ENCODE measurements around the gene CDH15.
A peak's percentile ranks its signal among the peaks of the same experiment; 100 is the strongest.

CDH15 gene

DNA sequence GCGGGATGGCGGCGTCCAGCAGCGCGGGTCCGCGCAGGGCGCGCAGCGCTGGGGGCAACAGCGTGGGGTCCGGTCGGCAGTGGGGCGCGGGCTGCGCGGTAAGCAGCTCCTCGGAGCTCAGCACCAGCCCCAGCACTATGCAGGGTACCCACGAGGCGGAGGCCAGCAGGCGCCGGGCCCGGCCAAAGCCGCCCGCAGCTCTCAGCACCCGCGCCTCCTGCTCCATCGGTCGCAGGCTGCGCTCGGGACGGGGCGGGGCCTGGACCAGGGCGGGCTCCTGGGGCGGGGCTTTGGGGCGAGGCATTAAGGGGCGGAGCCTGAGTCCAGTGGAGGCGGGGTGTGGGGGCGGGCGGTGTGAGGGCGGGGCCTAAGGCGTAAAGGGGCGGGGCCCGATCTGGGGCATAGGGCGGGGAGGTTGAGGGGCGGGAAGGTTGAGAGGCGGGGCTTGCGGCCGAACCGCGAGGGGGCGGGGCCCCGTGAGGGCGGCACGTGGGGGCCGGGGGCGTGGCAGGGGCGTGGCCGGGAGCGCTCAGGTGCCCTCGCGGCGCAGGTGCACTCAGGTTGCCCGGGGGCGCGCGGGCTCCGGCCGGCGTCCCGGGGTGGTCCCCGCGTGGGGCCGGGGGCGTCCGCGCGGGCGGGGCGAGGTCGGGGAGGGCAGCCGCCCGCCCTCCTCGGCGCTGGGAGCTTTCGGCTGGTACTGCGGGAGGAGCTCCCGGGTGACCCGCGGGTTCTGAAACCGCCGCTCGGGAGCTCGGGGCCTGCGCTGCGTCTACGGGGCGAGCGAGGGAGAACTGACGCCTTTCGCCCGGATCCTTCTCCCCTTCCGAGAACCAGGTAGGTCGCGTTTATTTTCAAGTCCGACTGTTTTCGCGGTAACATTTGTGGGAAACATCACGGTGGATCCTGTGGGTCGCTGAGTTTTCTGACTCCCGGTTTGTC is 30.2 kb downstream of the CDH15 start:
- peak; percentile 87 for DNase-seq

DNA sequence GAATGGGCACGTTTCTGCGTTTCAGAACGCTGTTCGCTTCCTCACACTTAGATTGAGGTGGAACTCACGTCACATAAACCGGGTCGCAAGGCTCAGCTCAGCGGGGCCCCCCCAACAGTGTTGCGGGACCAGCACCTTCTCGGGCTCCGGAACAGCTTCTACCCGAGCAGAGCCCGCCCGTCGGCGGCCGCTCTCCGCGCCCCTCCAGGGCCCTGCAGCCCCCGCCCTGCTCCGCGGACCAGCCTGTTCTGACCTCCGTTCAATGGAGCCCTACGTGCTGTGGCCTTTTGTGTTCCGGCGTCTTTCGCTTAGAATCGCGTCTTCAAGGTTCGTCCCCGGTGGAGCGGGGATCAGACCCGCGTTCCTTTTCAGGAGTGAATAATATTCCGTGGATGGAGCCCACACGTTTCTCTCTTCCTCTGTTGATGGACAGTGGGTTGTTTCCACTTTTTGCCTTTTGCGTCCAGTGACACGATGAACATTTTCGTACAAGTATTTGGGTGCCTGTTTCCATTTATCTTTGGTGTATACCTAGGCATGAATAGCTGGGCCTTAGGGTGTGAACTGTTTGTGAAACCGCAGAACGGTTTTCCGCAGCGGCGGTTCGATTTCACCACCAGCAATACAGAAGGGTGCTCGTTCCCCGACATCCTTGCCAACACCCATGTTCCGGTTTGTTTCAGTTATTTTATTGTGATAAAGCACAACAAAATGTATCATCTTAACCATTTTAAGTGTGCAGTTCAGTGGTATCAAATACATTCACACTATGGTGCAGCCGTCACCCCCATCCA is 31.1 kb downstream of the CDH15 start:
- no peak for DNase-seq

DNA sequence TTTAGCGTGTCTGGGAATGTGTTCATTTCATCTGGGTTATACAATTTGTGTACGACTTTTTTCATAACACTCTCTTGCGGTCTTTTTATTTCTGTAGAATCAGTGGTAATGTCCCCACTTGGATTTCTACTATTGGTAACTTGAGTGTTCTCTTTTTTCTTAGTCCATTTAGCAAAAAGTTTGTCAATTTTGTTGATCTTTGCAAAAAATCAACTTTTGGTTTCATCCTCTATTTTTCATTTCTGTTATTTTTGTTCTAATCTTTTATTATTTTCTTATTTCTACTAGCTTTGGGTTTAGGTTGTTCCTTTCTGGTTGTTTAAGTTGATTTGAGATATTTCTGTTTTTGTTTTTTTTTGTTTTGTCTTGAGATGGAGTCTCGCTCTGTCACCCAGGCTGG is 36.4 kb downstream of the CDH15 start:
- no peak for DNase-seq

DNA sequence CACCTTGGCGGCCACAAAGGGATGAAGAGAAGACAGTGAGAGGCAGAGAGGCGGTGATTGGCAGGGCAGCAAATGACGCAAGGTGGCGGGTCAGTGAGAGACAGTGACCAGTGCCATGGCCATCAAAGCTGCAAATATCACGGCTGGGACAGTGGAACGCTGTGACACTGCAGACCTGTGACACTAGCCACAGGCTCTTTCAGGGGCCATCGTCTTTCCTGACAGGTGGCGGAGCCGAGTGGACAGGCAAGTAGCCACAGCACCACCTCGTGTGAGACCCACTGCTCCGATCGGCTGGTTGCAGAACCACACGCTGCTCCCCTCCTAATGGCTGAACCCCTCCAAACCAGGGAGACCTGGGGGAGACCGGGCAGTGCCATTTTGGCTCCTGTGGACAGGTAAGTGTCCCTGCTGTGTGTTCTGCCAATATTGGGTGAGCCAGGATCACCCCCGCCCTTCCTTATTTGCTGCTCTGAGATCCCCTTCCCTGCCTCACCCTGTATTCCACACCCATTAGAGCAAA is 38.0 kb downstream of the CDH15 start:
- DNase-seq, result no peak

DNA sequence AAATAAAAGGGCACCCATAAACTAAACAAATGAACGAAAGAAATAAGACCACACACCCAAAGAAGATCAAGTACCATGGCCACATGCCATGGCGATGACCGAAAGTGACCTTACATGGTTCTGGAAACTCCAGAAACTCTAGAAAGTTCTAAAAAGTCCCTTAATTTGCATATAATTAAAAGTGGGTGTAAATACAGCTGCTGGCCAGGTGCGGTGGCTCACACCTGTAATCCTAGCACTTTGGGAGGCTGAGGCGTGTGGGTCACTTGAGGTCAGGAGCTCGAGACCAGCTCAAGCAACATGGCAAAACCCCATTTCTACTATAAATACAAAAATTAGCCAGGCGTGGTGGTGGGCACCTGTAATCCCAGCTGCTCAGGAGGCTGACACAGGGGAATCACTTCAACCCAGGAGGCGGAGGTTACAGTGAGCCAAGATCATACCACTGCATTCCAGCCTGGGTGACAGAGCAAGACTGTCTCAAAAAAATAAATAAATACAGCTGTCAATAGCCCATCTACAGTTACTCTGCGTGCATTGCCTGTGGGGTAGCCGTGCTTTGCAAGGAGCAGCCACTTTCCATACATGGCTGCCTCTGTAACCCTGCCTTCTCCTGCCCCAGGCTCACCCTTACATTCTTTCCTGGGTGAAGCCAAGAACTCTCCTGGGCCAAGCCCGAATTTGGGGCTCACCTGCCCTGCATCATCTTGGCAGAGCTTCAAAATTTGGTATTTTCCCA is 38.8 kb downstream of the CDH15 start:
- no peak for DNase-seq

DNA sequence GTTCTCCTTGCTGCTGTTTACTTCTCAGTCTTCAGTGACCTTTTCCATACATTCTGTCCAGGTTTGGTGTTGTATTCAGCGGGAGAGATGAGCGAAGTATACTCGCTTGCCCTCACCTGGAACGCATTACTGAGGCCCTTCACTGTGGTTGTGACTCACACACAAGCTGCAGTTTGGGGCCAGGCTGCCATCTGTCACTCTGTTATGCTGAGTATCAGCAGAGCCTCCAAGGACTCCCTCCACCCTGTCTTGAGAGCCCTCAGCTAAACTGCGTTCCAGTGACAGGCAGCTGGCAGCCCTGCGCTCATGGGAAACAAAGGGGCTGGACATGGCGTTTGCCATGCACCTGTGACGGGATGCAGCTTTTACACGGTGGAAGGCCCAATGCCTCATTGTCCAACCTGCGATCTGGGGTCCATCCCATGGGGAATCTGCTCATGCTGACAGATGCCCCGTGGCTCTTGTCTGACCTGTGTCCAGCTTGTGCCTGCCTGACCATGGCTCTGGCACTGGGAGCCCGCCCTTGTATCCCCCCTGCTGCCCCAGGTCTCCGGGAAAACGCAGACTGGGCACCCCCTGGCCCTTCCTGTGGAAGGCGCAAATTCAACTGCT is 39.5 kb downstream of the CDH15 start:
- no peak for DNase-seq

DNA sequence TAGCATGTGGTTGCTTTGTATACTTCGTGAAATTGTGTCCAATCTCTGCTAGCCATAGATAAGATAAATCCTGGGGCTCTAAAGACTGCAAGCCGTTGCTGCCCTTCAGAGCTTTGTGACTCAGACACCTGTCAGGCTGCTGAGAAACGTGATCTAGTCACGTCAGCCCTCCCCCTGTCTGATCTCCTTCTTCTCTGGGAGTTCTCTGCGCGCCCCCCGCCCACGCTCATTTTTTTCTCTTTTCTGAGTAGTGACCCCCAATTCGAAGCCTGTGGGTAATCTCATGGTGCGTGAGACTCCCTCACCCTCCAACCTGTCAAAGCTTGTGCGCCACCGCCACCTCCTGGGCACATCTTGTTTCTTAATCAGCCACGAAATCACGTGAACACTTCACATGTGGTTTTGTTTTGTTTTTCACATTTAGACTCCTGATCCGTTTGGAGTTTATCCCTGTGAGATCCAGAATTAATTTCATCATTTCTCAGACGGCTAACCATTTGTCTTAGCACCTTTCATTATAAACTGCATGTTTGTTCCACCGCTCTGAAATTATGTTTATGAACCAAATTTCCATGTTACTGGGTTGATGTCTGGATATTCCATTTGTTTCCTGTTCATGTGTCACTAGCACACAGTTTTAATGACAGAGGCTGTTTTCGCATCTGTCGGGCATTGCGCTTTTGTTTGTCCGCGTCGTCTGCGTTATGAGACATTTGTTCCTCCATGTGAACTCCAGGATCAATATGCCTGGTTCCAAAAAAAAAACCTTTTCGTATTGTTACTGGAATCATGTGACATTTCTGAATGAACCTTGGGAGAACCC is 45.0 kb downstream of the CDH15 start:
- DNase-seq, result peak; percentile 85

DNA sequence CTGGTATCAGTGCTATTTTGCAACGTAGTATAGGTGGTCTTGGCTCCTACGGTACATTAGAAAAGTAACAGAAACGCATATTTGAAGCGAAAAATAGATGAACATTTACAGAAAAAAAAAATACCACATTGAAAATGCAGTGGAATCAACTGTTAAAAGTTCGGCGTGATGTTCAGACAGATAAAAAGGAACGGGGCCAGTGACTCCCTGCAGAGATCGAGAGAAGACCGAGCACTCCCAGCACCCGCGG is 45.5 kb downstream of the CDH15 start:
- DNase-seq, result no peak

DNA sequence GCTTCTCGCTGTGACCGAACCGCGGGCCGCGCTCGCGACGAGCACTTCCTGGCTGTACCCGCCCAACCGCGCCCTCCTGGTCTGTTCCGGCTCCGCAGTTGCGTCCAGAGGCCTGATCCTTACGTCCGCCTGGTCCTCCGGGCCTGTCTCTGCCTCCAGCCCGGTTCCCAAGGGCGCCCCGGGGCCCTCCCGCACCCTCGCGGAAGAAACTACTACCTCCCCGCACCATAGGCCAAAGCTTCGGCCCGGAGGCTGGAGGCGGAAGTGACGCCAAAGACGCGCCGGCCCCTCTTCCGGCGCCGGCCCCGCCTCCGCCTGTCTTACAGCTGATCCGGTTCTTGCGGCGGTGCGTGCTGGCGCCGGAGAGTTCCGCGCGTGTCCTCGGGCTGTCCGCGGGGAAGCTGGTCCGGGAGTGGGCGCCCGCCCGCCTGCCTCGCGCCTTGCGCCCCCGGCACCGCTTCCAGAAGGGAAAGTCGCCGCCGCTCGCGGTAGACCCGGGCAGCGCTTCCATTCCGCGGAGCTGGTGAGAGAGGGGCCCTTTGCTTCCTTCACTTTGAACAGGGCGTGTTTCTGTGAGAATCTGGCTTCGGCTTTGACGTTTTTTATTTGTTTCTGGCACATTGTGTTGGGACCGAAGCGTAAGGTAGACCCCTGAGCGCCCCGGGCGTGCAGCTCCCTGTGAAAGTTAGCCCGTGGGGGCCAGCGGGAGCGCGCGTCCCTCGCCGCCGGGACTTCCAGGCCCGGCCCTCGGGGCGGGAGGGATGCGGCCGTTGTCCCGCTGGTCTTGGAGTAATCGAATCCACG is 46.0 kb downstream of the CDH15 start, which contains the start of gene ZNF778:
ZNF778 (plus strand) TSS at position 316 of the 804 bp plus-strand sequence. CDS start 3,425 bp downstream, outside the sequence.
- DNase-seq, result peak; percentile 87

DNA sequence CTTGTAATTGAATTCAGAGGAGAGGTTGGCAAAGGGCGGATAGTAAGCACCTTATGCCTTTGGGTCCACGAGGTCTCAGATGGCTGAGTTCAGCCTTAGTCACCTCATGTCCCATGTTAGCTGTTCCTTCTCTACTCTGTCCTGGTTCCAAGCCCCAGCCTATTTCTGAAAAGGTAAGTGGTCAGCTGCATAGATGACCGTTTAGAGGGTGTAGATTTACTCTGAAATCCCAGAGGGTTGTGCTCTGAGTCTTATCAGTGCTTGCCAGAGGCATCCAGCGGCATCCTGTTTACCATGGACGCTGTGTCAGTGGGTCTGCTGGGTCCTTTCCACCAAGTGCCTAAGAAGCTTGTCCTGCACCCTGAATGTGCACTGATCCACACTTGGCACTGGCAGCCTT is 47.8 kb downstream of the CDH15 start:
- no peak for DNase-seq

DNA sequence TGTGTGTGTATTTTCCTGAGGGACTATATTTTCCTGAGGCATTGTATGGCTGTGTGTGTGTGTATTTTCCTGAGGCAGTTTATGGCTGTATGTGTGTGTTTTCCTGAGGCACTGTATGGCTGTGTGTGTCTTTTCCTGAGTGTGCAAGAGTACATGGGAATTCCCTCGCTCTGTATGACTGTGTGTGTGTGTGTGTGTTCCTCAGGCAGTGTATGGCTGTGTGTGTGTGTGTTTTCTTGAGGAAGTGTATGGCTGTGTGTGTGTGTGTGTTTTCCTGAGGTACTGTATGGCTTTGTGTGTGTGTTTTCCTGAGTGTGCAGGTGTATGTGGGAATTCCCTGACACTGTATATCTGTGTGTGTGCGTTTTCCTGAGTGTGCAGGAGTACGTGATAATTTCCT is 50.1 kb downstream of the CDH15 start:
- DNase-seq, result no peak

DNA sequence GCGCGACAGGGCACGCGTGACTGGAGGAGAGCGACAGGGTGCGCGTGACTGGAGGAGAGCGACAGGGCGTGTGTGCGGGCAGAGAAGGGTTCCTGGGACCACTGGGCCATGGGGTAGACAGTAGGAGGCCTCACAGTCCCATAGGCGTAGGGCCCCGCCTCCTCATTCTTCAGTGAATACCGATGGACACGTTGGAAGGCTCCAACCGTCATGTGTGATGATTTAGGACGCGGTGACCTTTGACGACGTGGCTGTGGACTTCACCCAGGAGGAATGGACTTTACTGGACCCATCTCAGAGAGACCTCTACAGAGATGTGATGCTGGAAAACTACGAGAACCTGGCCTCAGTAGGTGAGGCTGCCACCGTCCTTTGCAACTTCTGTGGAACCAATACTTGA is 51.4 kb downstream of the CDH15 start:
- no peak for DNase-seq

DNA sequence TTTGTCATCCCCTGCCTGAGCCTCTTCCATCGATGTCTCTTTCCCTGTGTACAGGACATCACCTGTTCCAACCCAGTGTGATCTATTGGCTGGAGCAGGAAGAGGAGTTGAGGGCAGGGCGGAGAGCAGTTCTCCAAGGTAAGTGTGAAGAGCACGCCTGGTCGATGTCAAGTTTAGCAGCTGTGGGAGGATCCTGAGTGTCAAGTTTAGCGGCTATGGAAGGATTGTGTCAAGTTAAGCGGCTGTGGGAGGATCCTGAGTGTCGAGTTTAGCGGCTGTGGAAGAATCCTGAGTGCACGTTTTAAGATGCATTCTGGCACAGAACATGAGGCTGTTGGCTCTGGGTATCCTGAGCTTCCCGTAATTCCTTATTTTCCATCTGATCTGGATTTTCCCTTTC is 53.1 kb downstream of the CDH15 start:
- no peak for DNase-seq

DNA sequence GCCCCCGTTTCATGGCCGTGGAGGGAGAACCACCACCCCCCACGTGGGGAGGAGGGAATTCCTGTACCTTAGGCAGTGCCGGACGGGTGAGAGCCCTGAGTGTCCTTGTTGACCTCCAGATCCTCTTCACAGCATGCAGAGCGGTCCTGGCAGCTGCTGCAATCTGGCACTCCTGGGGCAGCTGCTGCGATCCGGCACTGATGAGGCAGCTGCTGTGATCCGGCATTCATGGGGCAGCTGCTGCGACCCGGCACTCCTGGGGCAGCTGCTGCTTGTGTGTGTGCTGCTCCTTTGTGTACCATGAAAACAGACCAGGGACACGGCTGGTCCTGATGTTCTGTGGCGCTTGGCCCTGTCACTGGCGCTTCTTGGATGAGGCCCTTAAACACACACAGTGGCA is 58.7 kb downstream of the CDH15 start:
- DNase-seq, result no peak

DNA sequence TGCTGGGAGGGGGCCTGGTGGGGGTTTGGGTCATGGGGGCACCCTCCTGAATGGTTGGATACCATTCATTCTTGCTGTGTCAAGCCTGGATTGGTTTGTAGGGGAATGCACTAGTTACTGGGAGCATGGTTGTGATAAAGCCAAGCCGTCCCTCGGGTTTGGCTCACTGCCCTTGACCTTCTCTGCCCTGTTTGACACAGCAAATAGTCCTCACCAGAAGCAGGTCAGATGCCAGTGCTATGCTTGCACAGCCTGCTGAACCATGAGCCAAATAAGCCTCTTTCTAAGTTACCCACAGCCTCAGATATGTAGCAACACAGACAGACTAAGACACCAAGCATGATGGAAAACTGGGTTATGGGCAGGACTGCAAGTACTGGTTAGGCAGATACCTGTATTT is 60.6 kb downstream of the CDH15 start:
- DNase-seq, result no peak

DNA sequence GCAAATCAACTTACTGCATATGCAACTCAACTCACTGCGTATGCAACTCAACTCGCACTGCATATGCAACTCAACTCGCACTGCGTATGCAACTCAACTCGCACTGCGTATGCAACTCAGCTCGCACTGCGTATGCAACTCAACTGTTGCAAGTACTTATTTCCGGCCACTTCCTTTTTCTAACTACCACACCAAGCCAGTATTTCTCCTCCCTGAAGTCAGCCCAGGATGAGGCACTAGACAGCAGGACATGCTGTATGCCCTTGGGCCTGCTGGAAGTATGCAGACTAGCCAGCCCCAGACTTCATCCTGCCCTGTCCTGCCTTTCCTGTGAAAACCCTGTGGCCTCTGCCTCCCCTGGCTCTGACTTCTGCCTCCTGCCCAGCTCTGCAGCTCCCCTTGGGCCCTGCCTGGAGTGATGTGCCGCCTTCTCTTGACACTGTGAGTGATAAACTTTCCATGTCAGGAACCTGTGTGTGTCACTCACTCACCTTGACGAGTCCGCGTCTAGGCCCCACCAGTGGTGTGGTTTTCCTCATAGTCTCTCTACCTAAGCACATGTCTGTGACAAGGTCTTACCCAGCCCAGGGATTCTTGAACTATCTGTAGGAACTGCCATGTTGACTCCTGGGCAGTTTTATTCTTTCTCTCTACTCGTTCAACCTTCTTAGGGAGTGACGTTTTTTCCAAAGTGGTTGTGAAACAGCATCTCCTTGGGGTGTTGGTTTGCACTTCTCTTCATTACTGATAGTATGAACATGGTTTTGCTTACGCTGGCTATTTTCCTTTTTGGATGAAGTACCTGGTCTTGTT is 62.3 kb downstream of the CDH15 start:
- no peak for DNase-seq

DNA sequence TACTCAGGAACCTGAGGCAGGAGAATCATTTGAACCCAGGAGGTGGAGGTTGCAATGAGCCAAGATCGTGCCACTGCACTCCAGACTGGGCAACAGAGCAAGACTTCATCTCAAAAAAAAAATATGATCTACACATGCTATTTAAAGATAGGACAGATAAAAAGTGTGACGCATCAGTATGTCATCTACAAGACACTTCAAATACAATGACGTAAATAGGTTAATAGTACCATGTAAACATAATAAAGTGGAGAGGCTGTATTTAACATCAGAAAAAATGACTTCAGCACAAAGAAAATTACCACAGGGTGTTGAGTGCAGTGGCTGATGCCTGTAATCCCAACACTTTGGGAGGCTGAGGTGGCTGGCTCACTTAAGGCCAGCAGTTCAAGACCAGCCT is 66.2 kb downstream of the CDH15 start:
- DNase-seq, result no peak

DNA sequence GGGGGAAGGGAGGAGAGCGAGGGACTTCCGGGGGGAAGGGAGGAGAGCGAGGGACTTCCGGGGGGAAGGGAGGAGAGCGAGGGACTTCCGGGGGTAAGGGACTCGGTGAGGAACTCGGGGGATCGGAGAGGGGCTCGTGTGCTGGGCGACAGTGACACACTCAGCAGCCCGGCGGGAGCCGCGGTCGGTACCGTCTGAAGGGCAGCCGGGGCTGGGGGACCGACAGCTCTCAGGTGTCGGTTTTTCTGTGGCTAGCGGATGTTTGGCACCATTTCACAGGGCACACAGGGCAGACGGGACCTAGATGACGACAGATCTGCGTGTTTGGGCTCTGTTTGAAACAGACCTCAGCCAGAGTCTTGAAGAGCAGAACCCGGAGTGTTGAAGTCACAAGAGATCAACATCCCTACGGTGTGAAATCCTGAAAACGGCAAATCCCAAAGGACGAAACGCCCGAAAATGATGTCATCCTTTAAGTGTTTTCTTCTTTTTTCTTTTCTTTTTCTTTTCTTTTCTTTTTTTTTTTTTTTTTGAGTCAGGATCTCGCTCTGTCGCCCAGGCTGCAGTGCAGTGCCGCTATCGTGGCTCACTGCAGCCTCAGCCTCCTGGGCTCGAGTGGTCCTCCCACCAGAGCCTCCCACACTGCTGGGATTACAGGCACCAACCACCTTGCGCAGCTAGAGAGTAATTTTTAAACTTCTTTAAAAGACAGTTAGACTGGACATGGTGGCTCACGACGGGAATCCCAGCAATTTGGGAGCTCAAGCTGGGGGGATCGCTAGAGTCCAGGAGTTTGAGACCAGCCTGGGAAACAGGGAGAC is 69.8 kb downstream of the CDH15 start:
- DNase-seq, result peak; percentile 80

DNA sequence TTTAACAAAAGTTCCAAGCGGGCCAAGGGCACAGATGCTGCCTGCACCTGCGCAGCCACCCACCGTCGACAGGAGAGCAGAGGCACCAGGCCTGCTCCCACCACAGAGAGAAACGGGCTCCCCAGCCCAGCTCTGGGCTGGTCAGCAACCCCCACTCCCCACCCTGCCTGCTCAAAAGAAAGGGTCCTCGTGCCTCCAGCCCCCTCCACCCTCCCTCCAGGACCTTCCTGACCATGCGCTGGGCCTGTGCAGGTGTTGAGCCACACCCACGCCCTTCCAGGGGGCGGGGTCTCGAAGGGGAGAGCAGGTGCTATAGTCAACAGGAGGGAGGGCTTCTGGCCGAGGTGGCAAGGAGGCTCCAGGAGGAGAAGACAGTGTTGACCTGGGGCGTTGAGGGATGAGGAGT is 71.2 kb downstream of the CDH15 start:
- DNase-seq, result no peak

Data from stimulated activated CD4-positive, alpha-beta T cell treated with anti-CD3 and anti-CD28 coated beads, Interleukin-15, amount 100 ng/mL, for 24 hours (primary cell).